Renal cortex interstitium (tissue), 15 donors: ENCODE data around the gene CPED1. TPM values are rescaled to one million over a fixed set of nuclear protein-coding genes. Genes with fewer than 3 reads are reported as not detected.

Experiments used
- DNase-seq, 11 donors: peaks; one replicate each; pipeline ENCODE4 v3.0.0-alpha.2; 2013; ENCODE audit warnings: low read depth in 9 of 11, low spot score in 4 of 11; ENCODE audit errors: extremely low read depth in 1 of 11
- long read RNA-seq, 16 experiments: transcript quantifications; one replicate each; lab custom pipeline, GENCODE V29; 2026
- polyA plus RNA-seq, 3 donors: library from polyadenylated mRNA; unstranded; fragments of 120-200 nt; gene quantifications; one replicate each; pipeline ENCODE4 v1.2.1, GENCODE V29; 2013; ENCODE audit not compliant: insufficient read length in 3 of 3

CPED1 gene
- 10 to 100 TPM; 37.1 to 43.9 (median 43.3) TPM for polyA plus RNA-seq
- long read RNA-seq, donor 1, result 0 reads
- long read RNA-seq, donor 2, full-length matches to known transcripts, result 1 of 1 reads
- long read RNA-seq, donor 2, partial matches to known transcripts, result 0 of 1 reads
- long read RNA-seq, donor 2, other reads (novel, unspliced or antisense), result 0 of 1 reads
- long read RNA-seq, donor 3, partial matches to known transcripts, result 0 of 1 reads
- long read RNA-seq, donor 3, other reads (novel, unspliced or antisense), result 0 of 1 reads
- long read RNA-seq, donor 4, result 0 reads
- long read RNA-seq, donor 5, result 0 reads
- long read RNA-seq, donor 6, partial matches to known transcripts, result 0 of 1 reads
- long read RNA-seq, donor 6, other reads (novel, unspliced or antisense), result 0 of 1 reads
- long read RNA-seq, donor 7, full-length matches to known transcripts, result 3 of 3 reads
- long read RNA-seq, donor 7, partial matches to known transcripts, result 0 of 3 reads
- long read RNA-seq, donor 7, other reads (novel, unspliced or antisense), result 0 of 3 reads
- long read RNA-seq, donor 8, result 0 reads
- long read RNA-seq, donor 9, result 0 reads
- long read RNA-seq, donor 10, partial matches to known transcripts, result 0 of 1 reads
- long read RNA-seq, donor 10, other reads (novel, unspliced or antisense), result 0 of 1 reads
- long read RNA-seq, donor 11, full-length matches to known transcripts, result 1 of 1 reads
- long read RNA-seq, donor 11, partial matches to known transcripts, result 0 of 1 reads
- long read RNA-seq, donor 11, other reads (novel, unspliced or antisense), result 0 of 1 reads
- long read RNA-seq, donor 12, partial matches to known transcripts, result 0 of 1 reads
- long read RNA-seq, donor 12, other reads (novel, unspliced or antisense), result 0 of 1 reads
- long read RNA-seq, donor 13, result 0 reads
- long read RNA-seq, donor 14, partial matches to known transcripts, result 0 of 3 reads
- long read RNA-seq, donor 14, other reads (novel, unspliced or antisense), result 0 of 3 reads
- long read RNA-seq, donor 15, result 0 reads
- long read RNA-seq, donor 16, full-length matches to known transcripts, result 6 of 6 reads
- long read RNA-seq, donor 16, partial matches to known transcripts, result 0 of 6 reads
- long read RNA-seq, donor 16, other reads (novel, unspliced or antisense), result 0 of 6 reads

DNA sequence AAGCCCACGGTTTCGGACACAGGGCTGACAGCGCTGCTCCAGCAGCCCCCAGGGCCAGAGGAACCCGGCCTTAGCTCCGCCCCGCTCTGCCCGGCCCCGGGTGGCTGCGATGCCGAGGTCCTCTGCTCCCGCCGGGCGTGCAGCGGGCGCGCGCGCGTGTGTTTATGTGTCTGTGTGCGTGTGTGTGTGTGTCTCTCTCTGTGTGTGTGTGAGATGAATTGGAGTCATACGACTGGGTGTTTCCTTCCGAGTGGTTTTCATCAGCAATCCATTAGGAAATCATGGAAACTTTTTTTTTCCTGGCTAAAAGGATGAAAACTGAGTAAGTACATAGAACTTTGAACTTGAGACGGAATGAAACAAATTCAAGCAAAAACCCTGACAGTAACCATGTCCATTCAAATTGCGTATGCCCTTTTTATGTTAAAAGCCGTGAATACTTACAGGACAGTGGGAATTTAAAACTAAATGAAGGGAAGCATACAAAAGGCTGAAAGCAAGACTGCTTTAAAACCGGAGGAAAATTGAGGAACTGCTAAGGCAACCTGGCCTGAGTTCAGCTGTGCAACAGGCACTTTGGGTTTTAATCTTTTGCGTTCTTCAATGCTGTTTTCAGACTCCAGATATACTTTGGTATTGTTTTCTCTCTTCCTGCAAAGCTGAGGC, at the start of gene CPED1:
Gene CPED1, plus strand, starts transcription at position 121 of the 666 bp plus-strand sequence. CDS start 911 bp downstream, outside the sequence.
- peak in 2 of 11 donors; percentile 43 to 53 for DNase-seq

- no peak for DNase-seq
Measured at GRCh38 chr7:120939345-120939744, 49.2 kb upstream of the CPED1 start.

DNA sequence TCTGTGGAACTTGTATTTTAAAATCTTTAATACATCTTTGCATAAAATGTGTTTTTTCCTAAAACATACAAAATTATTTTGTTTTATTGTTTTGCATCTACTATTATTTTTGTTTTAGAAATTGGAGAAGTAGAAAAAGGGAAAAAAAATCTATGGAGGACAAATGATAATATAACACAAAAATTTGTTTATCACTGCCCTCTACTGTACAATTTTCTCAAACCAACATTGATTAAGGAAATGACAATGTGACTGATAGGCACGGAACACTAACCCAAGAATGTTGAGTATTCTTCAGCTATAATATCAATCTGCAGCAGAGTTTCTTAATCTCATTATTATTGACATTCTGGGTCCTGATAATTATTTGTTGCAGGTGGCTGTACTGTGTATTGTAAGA, 47.4 kb upstream of the CPED1 start:
- DNase-seq, result no peak

DNA sequence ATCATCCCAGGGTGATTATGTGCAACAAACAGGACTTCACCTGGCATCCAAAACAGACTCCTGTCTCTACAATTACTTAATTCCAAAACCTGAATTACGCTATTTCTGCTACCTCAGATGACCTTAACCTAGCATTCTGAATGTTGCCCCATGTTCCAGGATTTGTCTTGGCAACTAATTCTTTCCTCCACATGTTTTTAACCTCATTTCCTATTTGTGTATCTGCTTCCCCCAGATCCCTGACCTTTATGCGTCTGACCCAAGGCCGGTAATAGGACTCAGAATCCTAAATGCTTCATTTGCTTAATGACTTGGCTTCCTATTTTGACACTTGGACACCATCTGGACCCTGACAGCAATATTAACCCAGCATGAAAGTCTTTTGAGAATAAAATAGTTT, 46.7 kb upstream of the CPED1 start:
- no peak for DNase-seq

DNA sequence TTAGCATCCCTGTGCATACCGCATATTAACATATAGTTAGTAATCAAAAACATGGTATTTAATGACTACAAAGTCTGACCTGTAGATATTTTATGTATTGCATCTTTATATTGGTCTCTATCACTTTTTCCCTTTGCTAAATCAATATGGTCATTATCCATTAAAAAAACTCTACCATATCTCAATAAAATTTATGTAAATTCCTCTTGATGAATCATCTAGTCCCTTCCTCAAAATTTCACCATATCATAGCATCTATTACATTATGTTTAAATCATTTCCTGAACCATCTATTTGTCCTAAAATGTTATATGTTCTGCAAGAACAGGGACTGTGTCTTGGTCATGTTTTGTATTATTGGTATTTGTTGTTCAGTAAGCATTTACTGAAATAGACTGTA, 45.6 kb upstream of the CPED1 start:
- DNase-seq, result no peak

DNA sequence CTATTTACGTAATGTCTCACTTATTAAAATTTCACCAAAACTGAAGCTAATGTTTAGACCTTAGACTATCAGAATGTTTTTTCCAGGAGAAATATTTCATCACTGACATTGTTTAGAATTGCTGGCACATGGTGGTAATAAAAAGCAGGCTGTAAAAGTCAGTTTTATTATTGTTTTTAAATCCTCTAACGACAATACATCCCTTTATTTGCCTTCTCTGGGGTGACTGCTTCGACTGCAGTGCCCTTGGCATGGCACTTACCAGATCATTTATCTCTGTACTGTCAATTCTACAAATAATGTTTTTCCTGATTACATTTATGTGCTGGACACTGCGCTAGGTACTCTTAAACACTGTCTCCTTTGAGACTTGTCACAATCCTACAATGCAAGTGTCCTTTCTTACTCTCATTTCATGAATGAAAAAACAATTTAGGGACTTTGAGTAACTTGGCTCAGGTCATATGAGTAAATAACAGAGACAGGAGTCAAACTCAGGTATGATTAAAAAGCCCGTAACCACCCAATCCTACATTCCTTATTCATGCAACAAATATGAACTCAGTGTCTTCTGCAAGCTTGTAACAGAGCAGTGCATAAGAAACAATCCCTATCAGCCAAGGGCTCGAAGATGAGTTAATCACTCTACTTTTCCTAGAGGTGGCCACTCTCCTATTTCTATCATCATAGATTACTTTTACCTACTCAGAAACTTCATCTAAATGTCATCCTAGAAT, 43.5 kb upstream of the CPED1 start:
- DNase-seq, result no peak

GRCh38 chr7:120947980-120948379, 40.5 kb upstream of the CPED1 start:
- DNase-seq, result no peak

DNA sequence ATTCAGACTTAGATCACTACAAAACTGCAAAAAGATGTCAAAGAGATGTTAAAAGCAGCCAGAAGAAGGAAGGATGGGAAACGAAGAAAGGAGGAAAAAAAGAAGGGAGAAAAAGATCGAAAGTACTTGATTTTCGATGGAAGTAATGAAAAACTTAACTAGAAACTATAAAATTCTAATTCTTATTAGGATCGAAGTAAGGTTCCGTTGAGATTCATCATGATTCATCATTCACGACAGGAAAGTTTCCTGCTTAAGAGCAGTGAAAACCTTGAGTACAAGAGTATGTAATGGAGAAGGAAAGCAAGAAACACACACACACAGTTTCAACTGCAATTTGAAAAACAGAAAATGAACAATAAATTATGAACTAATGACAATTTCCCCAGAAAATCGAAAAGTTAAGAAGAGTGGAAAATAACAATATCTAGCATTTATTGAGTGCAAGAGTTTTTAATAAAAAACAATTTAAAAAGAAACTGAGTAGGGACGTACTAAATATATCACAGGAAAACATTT, 39.1 kb upstream of the CPED1 start:
- no peak for DNase-seq

- no peak for DNase-seq
Measured at GRCh38 chr7:120949998-120950538, 38.4 kb upstream of the CPED1 start.

GRCh38 chr7:120950539-120951308, 37.8 kb upstream of the CPED1 start, which contains the start of gene ING3:
Gene ING3, plus strand, starts transcription at chr7:120950777. Its CDS starts 120 bp downstream, at chr7:120950897.
- peak; percentile 91 to 97 (median 96) for DNase-seq

DNA sequence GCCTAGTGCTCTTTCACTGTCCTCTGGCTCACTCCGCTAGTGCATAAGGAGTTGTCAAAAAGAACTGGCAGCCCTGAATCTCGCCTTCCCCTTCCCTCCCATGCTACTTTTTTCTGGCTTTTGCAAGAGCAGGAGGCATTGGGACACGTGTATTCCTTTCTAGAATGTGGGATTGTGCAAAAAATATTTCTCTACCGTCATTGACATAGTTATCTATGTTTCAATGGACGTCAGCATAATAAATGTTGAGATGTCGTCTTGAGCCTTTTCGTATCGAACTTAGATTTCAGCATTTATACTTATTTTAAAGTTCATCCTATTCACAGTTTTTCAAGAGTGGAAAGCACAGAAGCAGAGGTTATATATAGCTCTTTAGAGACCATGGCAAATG, 37.2 kb upstream of the CPED1 start:
- no peak for DNase-seq

DNA sequence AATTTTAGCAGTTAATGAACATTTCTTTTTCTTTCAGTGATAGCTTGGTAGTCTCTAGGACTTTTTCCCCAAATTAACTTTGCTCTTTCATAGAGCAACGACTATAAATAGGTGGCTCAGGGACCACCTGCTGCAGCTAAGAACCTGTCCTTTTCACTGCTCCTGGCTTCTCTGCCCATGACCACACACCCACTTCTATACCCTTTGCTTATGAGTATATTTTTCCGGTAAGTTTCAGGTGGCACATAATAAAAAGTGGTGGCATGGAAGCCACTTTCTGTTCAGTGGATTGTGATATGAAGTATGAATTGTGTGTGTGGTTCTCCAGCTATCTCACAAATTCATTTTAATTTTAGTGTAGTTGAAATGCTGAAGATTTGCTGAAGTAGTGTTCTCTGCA, 36.7 kb upstream of the CPED1 start:
- no peak for DNase-seq

GRCh38 chr7:120955577-120956149, 32.8 kb upstream of the CPED1 start:
- no peak for DNase-seq

- DNase-seq, result no peak
Measured at GRCh38 chr7:120959929-120960484, 28.5 kb upstream of the CPED1 start.

DNA sequence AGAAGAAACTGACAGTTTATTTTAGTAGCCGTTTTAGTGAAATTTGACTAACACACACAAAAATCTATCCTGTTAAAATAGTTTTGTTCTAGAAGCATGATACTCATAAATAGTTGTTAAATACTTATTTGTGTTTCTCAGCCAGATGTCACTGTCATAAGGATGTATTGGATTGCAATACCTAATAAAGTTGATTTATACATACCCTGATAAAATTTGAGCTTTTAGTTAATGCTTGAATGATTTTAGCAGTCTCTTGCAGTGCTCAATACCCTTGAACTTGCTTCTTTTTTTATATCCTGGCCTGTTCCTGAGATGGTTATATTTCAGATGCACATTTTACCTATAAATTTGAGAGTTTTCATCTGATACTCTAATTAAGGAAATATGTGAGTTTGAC, 27.8 kb upstream of the CPED1 start:
- DNase-seq, result no peak

GRCh38 chr7:120961638-120962173, 26.8 kb upstream of the CPED1 start:
- no peak for DNase-seq
